Spleen (tissue), 11 donors: Measurements from ENCODE around the gene GPR142. TPM values are rescaled to one million over a fixed set of nuclear protein-coding genes. Genes with fewer than 3 reads are reported as not detected.

Experiments
- DNase-seq: peaks from one replicate; pipeline ENCODE4 v3.0.0-alpha.2; 2020
- H3K27ac ChIP-seq, 8 donors: fragments of 200-600 bp; sonication (generic) in 7 of 8; 1 replicate in 4 of 8; 2 replicates in 4 of 8; pipeline versions ENCODE4 v1.5.0 to v1.8.0; 2016 to 2021; ENCODE audit warnings: inconsistent platforms in 4 of 8, mild to moderate bottlenecking in 4 of 8, moderate library complexity in 1 of 8
- H3K27me3 ChIP-seq, 7 donors: fragments of 200-600 bp; sonication (generic) in 6 of 7; replicated peaks in 1 of 7; 1 replicate in 4 of 7; 2 replicates in 3 of 7; pipeline versions ENCODE4 v1.5.0 to v1.8.0; 2016 to 2021; ENCODE audit warnings: inconsistent platforms in 3 of 7, mild to moderate bottlenecking in 1 of 7
- H3K36me3 ChIP-seq, 6 donors: fragments of 200-600 bp; sonication (generic) in 5 of 6; 1 replicate in 4 of 6; 2 replicates in 2 of 6; pipeline versions ENCODE4 v1.5.0 to v1.8.0; 2016 to 2021; ENCODE audit warnings: inconsistent platforms in 2 of 6
- H3K4me1 ChIP-seq, 6 donors: fragments of 200-600 bp; sonication (generic) in 5 of 6; 1 replicate in 3 of 6; 2 replicates in 3 of 6; pipeline versions ENCODE4 v1.5.0 to v1.8.0; 2016 to 2021; ENCODE audit warnings: inconsistent platforms in 3 of 6
- H3K4me3 ChIP-seq, 8 donors: fragments of 200-600 bp; sonication (generic) in 7 of 8; 1 replicate in 4 of 8; 2 replicates in 4 of 8; pipeline versions ENCODE4 v1.5.0 to v1.8.0; 2016 to 2021; ENCODE audit warnings: inconsistent platforms in 4 of 8, mild to moderate bottlenecking in 4 of 8, moderate library complexity in 2 of 8
- H3K9me3 ChIP-seq, 8 donors: fragments of 200-600 bp; sonication (generic) in 7 of 8; 1 replicate in 4 of 8; 2 replicates in 4 of 8; pipeline versions ENCODE4 v1.5.0 to v1.8.0; 2016 to 2021; ENCODE audit warnings: inconsistent platforms in 4 of 8
- POLR2A ChIP-seq, 3 donors: fragments of 450-650 bp; IDR thresholded peaks; one replicate each; pipeline ENCODE4 v1.5.1; 2017; ENCODE audit warnings: antibody characterized with exemption in 3 of 3, mild to moderate bottlenecking in 1 of 3
- POLR2AphosphoS5 ChIP-seq, 3 donors: sonication (generic); formaldehyde crosslinking; IDR thresholded peaks; one replicate each; pipeline ENCODE4 v1.5.1; 2017; ENCODE audit warnings: antibody characterized with exemption in 3 of 3
- WGBS, 5 donors: extraction: QIAGEN DNeasy Blood & Tissue Kit in 3 of 5; methylation state at CpG; one replicate each; pipeline versions ENCODE4 v1.1.5 to v1.1.7; 2013 to 2018; 5-methylcytosine and 5-hydroxymethylcytosine counted together
- intact Hi-C: fragments of 100-400 bp; cut with DNase I; formaldehyde crosslinking; loops from one replicate; pipeline ENCODE4 v1.15.0; 2023; ENCODE audit warnings: low total_unique reads
- polyA plus RNA-seq, 3 donors: library from polyadenylated mRNA; stranded (reverse); fragments of 200-250 nt; gene quantifications; one replicate each; pipeline ENCODE4 v1.2.1, GENCODE V29; 2013
- total RNA-seq, 7 donors: library from RNA; depleted of rRNA in 3 of 7; stranded (reverse); fragments of >200 nt in 3 of 7; fragmentation: NEBNext Ultra II Directional in 4 of 7; extraction: Animal tissue kit (Norgen Biotek cat#: 25700) in 4 of 7; gene quantifications; one replicate each; pipeline versions ENCODE4 v1.1.0 to v1.2.1, GENCODE V29; 2016 to 2021
- TF ChIP-seq, protein P1 (sequence below), 11 experiments: fragments of 200-600 bp in 7 of 11; fragments of 450-650 bp in 4 of 11; sonication (generic) in 4 of 11; IDR thresholded peaks in 8 of 11; conservative IDR thresholded peaks in 3 of 11; 1 replicate in 7 of 11; 2 replicates in 4 of 11; pipeline versions ENCODE4 v1.4.0 to v1.8.0; 2016 to 2021; ENCODE audit warnings: antibody characterized with exemption in 11 of 11, inconsistent platforms in 4 of 11, mild to moderate bottlenecking in 1 of 11
- donor health status: healthy with polysubstance abuse.
- donor health status: DM: no; HTN: no; CAD: no; lungs with moderate emphysema.
- donor health status: DM: no; HTN: no; CAD: no.
- donor health status: Bipolar disorder and iron deficiency.
- donor health status: healthy.
- donor health status: DM: no; HTN: no; CAD: no.
- donor health status: DM: yes; HTN: yes; CAD: no.

GPR142 gene
- total and polyA plus RNA-seq, 10 donors = 0.09 to 3.1 (median 1.7) TPM

DNA sequence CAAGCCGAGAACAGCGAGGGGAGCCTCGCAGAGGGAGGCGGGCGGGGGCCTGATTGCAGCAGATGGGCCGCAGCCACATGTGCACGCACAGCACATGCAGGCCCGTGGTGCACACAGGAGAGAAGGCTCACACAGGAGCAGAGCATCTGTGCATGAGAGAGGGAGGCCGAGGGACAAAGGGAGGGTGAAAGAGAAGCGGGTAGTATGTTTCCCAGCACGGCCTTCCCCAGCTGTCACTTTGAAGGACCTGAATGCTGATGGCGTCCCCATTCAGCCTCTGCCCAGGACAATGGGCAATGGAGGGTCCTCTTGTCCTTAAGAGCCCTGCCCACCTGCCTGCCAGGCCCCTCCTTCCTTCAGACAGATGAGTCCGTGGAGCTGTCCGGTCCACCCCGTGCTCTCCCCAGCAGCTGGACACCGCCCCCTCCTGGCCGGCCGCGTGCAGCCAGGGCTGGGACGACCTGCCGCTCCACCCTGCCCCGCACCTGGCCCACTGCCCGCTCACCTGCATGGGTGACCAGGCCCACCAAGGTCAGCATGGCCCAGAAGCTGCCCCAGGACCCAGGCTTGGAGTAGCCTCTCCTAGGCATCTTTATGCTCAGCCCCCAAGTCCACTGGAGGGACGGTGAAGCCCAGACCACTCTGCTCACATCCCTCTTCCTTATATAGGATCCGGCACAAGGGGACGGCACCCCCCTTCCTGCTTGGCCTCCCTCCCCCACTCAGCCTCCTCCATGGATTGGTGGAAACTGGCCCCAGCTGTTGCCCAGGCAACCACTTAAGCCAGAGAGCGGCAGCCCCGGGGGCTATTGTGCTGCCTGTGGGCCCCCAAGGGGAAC lies 5.9 kb upstream of the GPR142 start, which contains the start of gene BTBD17:
TSS of gene BTBD17 (minus strand) at position 639 of the 839 bp plus-strand sequence. CDS start at position 590, 49 bp downstream.
- Histone ChIP-seq H3K9me3 (no peaks in the 10 kb centered on the region), H3K27me3 (peaks cover 6 to 68% (median 26%) of the 10 kb centered on the region in 7 donors), H3K4me1 (peaks cover 6 to 30% (median 23%) of the 10 kb centered on the region in 6 donors), H3K27ac (no peak within 1 kb of the TSS), H3K36me3 (no peaks in the 10 kb centered on the region), H3K4me3 (no peak within 1 kb of the TSS)
- intact Hi-C loops = loop anchor here (10.0 kb wide), 1 partner anchor 147 kb away; the partner anchor contains the start of gene TTYH2
- WGBS, 5 donors = 36 to 41% (median 38%) methylated on average over 26 to 28 of the region's 28 CpGs
- TF ChIP-seq POLR2A (IDR thresholded peaks at IDR 0.05) (no peak), POLR2AphosphoS5 (IDR thresholded peaks at IDR 0.05) (peak in 2 of 3 donors; percentile 29 to 45)
- TF ChIP-seq, protein P1, sequence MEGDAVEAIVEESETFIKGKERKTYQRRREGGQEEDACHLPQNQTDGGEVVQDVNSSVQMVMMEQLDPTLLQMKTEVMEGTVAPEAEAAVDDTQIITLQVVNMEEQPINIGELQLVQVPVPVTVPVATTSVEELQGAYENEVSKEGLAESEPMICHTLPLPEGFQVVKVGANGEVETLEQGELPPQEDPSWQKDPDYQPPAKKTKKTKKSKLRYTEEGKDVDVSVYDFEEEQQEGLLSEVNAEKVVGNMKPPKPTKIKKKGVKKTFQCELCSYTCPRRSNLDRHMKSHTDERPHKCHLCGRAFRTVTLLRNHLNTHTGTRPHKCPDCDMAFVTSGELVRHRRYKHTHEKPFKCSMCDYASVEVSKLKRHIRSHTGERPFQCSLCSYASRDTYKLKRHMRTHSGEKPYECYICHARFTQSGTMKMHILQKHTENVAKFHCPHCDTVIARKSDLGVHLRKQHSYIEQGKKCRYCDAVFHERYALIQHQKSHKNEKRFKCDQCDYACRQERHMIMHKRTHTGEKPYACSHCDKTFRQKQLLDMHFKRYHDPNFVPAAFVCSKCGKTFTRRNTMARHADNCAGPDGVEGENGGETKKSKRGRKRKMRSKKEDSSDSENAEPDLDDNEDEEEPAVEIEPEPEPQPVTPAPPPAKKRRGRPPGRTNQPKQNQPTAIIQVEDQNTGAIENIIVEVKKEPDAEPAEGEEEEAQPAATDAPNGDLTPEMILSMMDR (IDR thresholded peaks at IDR 0.05 in 8 of 11, conservative IDR thresholded peaks at IDR 0.05 in 3 of 11) = peak; percentile 22 to 82 (median 66)
- DNase-seq = peak; percentile 85

DNA sequence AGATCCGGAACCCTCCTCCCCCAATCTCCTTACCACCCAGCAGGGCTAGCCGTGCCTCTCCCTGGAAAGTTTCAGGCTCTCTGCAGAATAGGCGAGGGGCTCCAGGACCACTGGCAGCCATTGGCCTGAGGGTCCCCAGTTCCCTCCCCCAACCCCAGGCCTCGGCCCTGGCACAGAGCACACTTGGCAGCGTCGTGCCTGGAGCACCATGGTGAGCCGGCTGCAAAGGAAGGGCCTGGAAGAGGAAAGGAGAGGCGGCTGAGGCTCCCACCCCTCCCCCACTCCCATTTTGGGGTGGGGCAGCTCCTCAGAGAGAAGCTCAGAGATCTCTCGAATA lies 5.3 kb upstream of the GPR142 start:
- H3K4me3 ChIP-seq = no peak overlapping the region
- H3K27ac ChIP-seq = no peak overlapping the region
- H3K4me1 ChIP-seq = peaks cover 5 to 24% (median 17%) of the 10 kb centered on the region in 6 donors
- no peaks in the 10 kb centered on the region for H3K9me3 ChIP-seq
- peaks cover 4 to 63% (median 20%) of the 10 kb centered on the region in 7 donors for H3K27me3 ChIP-seq
- H3K36me3 ChIP-seq = no peaks in the 10 kb centered on the region
- intact Hi-C loops = loop anchor here (10.0 kb wide), 1 partner anchor 147 kb away; the partner anchor contains the start of gene TTYH2
- WGBS, 5 donors = 27 to 42% (median 39%) methylated on average over 6 to 9 of the region's 9 CpGs
- TF ChIP-seq POLR2A (IDR thresholded peaks at IDR 0.05) (no peak), POLR2AphosphoS5 (IDR thresholded peaks at IDR 0.05) (no peak)
- TF ChIP-seq, protein P1 (IDR thresholded peaks at IDR 0.05 in 8 of 11, conservative IDR thresholded peaks at IDR 0.05 in 3 of 11) = no peak
- no peak for DNase-seq

DNA sequence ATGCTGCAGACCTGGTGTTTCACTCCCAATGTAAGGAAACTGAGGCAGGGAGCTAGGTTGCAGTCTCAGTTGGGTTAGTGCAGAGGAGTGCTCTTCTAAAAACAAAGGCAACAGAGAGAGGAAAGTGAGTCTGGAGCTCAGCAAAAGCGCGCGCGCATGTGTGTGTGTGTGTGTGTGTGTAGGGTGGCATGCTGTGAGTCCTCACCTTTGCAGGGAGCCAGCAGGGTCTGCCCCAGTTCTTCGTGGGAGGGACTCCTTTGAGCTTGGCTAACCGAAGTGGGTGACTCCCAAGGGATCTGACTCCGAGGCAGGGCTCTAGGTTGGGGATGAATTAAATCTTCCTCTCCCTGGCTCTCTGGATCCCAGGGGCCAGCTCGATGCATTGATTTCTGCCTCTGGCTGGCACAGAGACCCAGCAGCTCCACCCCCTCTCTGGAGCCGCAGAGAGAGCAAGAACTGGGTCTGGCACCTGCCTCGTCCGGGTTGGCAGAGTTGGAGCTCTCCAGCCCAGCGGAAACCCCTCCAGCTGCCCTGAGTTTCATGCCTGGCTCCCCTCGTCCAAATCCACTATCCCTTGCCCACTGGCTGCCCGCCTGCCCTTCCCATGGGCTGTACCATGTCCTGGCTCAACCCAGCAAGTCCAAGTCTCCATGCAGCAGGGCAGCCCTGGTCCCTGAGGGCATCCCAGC lies 4.4 kb upstream of the GPR142 start:
- TF ChIP-seq, protein P1 (IDR thresholded peaks at IDR 0.05 in 8 of 11, conservative IDR thresholded peaks at IDR 0.05 in 3 of 11) = no peak
- TF ChIP-seq POLR2AphosphoS5 (IDR thresholded peaks at IDR 0.05) (no peak), POLR2A (IDR thresholded peaks at IDR 0.05) (no peak)
- no peak for DNase-seq
- Histone ChIP-seq H3K36me3 (no peaks in the 10 kb centered on the region), H3K9me3 (no peaks in the 10 kb centered on the region), H3K4me3 (no peak overlapping the region), H3K27ac (no peak overlapping the region), H3K27me3 (peaks cover 0 to 63% (median 11%) of the 10 kb centered on the region in 7 donors), H3K4me1 (peaks cover 0 to 16% (median 9%) of the 10 kb centered on the region in 6 donors)
- intact Hi-C loops = loop anchor here (10.0 kb wide), 1 partner anchor 148 kb away; the partner anchor contains the start of gene TTYH2
- 73 to 88% (median 81%) methylated on average over 12 to 14 of the region's 14 CpGs for WGBS, 5 donors
